Stimulated activated CD8-positive, alpha-beta memory T cell treated with anti-CD3 and anti-CD28 coated beads, Interleukin-15, amount 100 ng/mL, for 1 hour (primary cell): ENCODE measurements around the gene DEF6.
"Not testable (repeated sequence)": the region's sequence is repeated elsewhere in the genome, so short reads cannot be mapped to it uniquely, and the experiment has no call there.

Experiments
- DNase-seq: peaks from one replicate; pipeline ENCODE4 v3.0.0-alpha.2; 2020; ENCODE audit warnings: low read depth

Gene DEF6

DNA sequence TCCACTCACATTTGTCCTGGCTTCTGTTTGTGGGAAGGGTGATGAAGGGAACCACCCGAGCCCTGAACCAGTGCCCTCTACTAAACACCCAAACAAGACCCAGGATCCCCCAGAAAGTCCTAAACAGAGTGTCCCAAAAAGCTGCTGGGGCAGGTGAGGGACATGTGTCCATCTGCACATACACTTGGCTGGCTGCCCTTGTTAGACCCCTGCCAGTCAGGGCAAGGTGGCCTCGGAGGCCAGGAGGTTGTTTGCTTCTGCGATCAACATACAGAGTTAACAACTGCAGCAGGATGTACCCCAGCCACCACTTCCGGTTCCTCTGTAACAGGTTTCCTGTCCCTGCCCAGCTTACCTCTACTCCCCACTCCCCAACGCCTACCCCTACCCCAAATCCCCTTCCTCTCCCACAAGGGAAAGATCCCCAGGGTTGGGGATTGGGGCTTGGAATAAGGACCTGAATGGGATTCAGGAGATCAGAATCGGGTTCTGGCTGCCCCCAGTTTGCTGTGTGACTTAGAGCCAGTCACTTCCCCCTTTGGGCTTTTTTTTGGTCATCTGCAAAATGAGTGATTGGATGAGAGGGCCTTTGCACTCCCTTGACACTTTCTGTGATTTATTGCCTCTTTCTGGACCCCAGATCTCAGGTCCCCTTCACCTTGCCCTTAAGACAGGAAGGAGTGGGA, 13.9 kb downstream of the DEF6 start:
- peak; percentile 27 for DNase-seq

DNA sequence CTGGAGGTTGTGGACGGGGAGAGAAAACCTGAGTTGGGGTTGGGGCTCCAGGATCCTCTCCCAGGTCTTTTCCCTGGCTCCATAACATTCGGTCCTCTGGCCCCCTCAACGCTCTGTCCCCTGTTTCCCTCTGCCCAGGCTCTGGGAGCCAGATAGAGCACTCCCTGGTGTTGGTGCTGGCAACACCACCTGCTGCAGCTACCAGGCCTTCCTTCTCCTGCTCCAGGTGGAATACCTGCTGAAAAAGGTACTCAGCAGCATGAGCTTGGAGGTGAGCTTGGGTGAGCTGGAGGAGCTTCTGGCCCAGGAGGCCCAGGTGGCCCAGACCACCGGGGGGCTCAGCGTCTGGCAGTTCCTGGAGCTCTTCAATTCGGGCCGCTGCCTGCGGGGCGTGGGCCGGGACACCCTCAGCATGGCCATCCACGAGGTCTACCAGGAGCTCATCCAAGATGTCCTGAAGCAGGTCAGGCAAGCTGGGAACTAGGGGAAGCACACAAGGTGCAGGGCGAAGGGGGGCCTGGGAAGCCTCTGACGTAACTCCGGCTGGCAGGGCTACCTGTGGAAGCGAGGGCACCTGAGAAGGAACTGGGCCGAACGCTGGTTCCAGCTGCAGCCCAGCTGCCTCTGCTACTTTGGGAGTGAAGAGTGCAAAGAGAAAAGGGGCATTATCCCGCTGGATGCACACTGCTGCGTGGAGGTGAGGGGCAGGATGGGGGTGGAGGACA, 14.6 kb downstream of the DEF6 start:
- DNase-seq, result no peak

DNA sequence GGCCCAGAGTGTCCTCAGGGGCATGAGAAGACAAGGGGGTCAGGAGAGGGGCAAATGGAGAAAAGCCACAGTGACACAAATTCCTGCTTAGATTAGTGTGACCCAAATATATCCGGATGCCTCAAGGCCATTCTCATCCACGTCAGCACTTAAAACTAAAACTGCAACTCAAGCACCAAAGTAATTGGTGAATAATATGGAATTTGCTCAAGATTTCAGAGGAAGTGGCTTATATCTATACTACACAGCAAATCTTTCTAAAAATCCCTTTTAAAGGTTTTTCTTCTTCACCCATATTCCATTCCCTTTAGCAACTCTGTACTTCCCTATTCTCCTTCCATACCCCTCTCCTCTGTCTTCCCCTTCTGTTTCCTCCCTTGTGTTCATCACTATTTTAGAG, 15.2 kb downstream of the DEF6 start:
- DNase-seq, result no peak

DNA sequence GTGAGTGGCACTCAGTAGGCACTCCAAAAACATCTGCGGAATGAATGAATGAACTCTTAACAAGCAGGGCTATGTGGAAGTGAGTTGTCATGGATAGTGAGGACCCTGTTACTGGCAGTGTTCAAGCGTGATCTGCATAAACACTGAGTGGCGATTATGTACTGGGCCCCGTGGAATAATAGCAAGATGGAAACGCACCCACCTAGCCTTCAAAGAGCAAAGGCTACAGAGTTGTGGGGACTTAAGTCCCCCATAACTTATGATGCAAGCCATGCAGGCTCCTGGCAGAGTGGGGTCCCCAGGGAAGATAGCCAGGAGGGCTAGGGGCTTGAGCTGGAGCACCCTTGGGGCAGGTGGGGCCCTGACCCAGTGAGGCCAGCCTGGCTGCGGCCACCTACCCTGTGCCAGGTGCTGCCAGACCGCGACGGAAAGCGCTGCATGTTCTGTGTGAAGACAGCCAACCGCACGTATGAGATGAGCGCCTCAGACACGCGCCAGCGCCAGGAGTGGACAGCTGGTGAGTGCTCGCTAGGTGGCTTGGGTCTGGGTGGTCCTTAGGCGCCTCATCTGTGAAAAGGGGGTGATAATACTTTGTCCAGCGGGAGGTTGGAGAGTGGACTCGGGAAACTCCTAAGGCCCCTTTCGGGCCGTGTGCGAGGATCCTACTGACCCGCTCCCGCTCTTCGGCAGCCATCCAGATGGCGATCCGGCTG, 20.0 kb downstream of the DEF6 start:
- no peak for DNase-seq

DNA sequence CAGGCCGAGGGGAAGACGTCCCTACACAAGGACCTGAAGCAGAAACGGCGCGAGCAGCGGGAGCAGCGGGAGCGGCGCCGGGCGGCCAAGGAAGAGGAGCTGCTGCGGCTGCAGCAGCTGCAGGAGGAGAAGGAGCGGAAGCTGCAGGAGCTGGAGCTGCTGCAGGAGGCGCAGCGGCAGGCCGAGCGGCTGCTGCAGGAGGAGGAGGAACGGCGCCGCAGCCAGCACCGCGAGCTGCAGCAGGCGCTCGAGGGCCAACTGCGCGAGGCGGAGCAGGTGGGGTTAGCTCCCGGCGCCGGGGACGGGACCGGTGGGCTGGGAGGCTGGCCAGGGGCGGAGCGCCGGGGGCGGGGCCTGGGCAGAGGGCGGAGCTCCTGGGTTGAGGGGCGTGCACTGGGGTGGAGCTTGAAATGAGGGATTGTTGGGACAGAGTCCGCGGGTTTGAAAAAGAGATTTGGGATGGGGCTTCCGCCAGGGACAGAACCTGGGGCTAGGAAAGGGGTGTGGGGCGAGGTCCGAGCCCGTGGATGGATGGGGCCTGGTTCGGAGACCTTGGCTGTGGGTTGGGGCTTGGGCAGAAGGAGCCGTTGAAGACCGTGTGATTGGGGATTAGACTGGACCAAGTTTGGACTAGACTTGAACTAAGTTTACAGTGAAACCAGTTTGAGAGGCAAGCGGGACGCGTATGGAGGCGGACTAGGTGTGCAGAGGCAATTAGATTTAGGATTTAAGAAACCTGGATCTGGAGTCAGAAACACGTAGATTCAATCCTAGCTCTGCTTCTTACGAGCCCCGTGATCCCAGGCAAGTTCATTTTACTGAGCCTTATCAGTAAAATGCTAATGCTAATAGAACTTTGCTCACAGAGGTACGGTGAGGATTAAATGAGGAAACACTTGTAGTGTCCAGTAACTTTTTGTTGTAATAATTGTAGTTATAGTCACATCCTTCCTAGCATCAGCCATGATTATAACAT, 20.9 kb downstream of the DEF6 start:
- no peak for DNase-seq

DNA sequence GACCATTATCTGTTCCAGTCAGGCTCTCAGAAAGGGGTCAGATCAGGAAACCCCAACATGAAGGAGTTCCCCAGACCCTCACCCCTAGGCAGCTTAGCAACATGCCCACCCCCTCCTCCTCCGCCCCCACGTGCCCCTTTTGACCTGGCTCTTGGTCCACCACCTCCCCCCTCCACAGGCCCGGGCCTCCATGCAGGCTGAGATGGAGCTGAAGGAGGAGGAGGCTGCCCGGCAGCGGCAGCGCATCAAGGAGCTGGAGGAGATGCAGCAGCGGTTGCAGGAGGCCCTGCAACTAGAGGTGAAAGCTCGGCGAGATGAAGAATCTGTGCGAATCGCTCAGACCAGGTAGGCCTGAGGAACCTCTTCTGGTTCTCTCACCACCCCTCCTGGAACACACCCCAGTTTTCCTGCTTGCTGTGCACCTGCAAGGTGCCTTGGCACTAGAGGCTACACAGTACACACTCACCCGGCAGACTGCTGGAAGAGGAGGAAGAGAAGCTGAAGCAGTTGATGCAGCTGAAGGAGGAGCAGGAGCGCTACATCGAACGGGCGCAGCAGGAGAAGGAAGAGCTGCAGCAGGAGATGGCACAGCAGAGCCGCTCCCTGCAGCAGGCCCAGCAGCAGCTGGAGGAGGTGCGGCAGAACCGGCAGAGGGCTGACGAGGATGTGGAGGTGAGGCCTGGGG, 21.9 kb downstream of the DEF6 start:
- DNase-seq, result no peak

DNA sequence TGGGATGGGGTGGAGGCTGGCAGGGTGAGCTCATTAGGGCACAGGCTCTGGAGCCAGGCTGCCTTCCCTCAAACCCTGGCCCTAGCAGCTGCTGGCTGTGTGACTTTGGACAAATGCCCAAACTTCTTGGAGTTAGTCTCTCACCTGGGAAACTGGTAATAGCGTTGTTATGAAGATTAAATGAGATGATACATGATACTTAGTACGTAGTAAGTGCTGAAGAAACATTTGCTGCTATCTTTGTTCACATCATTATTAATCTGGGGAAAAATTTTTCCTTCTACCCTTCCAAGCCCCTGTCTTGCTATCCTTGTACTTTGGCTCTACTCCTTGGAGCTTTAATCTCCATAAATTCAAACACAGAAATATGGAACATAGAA, 22.4 kb downstream of the DEF6 start:
- no peak for DNase-seq

DNA sequence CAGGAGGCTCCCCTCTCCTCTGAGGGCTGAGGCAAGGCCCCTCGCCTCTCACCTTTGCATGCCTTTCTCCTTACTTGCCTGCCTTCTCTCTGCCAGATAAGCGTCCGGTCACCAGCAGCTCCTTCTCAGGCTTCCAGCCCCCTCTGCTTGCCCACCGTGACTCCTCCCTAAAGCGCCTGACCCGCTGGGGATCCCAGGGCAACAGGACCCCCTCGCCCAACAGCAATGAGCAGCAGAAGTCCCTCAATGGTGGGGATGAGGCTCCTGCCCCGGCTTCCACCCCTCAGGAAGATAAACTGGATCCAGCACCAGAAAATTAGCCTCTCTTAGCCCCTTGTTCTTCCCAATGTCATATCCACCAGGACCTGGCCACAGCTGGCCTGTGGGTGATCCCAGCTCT, 23.5 kb downstream of the DEF6 start:
- no peak for DNase-seq

DNA sequence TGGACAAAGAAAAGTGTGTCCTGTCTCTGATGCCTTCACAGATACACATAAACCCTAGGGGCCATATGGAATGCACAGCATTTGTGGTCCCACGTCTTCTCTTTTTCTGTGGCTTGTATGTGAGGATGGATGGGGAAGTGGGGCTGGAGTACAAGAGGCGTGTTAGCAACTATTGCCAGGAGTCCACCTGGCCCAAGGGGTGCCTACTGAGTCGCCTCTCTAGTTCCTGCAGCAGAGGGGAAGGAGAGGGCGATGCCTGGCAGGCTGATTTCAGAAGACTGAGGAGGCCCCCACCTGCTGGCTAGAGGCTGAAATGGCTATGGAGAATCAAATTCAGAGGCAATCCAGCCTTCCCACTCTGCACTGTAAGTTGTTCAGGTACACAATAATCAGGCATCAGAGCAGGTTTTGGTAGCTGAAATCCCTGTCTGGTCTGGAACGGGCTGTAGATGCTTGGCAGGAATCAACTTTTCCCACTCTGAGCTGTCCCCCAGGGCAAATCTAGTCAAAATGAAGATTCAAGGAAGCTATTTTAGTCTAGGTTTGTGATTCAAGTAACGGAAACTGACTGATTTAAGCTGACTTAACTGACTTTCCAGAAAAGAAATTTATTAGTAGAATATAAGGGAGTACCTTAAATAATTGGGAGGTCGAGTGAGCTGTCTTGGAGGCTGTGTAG, 29.9 kb downstream of the DEF6 start:
- DNase-seq, result peak; percentile 66

DNA sequence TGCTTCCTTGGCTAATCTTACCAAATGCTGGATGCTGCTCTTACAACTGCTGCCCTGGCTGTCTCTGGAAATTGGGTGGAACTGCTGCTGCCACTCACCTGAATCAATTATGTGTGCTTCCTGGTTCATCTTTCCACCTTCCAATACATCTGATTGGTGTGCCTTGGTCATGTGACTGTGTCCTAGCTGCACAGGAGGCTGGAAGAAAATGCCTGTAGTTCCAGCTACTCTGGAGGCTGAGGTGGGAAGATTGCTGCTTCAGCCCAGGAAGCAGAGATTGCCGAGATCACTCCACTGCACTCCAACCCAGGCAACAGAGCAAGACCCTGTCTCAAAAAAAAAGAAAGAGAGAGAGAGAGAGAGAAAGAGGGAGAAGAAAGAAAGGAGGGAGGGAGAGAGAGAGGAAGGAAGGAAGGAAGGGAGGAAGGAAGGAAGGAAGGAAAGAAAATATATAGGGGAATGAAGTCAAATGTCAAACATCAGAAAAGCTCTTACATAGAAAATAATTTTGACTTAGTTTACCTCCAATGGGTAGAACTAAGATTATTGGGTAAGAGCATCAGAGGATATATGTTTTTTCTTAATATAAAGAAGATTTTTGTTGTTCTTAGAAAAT, 30.6 kb downstream of the DEF6 start:
- no peak for DNase-seq

DNA sequence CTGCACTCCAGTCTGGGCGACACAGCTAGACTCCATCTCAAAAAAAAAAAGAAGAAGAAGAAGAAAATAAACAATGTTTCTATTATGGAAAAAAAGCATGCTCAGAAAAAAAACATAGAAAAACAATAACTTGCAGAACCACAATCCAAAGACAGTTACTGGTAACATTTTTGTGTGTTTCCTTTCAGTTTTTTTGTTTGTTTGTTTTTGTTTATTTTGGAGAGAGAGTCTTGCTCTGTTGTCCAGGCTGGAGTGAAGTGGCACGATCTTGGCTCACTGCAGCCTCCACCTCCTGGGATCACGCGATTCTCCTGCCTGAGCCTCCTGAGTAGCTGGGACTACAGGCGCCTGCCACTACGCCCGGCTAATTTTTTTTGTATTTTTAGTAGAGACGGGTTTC, 31.3 kb downstream of the DEF6 start:
- DNase-seq, result not testable (repeated sequence)

DNA sequence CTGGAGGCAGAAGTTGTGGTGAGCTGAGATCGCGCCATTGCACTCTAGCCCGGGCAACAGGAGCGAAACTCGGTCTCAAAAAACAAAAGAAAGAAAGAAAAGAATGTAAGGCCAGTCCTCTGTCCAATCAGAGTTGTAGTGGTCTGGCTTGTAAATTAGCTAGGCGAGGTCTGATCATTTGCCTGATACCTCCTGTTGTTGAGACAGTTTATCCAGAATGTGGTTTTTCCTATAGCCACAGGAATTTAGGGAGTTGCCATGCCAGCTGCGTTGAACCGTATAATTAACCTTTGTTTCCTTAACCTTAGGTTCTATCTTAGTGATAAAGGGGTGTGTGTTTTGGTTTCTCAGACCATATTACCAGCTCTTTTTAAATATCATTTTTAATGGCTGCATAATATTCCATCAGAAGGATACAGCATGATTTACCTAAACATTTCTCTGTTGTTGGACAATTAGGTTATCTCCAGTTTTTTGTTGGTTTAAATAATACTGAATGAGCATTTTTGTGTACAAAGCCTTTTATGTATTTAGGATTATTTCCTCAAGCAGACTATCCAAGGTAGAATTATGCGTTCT, 33.0 kb downstream of the DEF6 start:
- no peak for DNase-seq

DNA sequence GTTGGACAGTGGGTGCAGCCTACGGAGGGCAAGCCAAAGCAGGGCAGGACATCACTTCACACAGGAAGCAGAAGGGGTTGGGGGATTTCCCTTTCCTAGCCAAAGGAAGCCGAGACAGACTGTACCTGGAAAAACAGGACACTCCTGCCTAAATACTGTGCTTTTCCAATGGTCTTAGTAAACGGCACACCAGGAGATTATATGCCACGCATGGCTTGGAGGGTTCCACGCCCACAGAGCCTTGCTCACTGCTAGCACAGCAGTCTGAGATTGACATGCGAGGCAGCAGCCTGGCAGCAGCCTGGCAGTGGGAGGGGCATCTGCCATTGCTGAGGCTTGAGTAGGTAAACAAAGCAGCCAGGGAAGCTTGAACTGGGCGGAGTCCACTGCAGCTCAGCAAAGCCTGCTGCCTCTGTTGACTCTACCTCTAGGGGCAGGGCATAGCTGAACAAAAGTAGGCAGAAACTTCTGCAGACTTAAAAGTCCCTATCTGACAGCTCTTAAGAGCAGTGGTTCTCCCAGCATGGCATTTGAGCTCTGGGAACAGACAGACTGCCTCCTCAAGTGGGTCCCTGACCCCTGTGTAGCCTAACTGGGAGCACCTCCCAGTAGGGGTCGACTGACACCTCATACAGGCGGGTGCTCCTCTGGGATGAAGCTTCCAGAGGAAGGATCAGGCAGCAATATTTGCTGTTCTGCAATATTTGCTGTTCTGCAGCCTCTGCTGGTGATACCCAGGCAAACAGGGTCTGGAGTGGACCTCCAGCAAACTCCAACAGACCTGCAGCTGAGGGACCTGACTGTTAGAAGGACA, 34.7 kb downstream of the DEF6 start:
- peak; percentile 26 for DNase-seq

DNA sequence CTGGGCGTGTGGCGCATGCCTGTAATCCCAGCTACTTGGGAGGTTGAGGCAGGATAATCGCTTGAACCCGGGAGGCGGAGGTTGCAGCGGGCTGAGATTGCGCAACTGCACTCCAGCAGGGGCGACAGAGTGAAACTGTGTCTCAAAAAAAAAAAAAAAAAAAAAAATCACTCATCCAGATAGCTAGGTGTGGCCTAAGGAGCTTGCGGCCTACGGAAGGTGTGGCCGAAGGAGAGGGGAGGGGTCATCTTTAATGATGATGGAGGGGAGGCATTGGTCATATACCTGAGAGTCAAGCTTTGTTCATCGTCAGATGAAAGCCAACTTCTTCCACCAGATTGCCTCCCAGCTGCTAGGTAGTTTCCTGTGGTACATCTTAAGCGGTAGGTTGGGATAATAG, 43.9 kb downstream of the DEF6 start:
- no peak for DNase-seq

DNA sequence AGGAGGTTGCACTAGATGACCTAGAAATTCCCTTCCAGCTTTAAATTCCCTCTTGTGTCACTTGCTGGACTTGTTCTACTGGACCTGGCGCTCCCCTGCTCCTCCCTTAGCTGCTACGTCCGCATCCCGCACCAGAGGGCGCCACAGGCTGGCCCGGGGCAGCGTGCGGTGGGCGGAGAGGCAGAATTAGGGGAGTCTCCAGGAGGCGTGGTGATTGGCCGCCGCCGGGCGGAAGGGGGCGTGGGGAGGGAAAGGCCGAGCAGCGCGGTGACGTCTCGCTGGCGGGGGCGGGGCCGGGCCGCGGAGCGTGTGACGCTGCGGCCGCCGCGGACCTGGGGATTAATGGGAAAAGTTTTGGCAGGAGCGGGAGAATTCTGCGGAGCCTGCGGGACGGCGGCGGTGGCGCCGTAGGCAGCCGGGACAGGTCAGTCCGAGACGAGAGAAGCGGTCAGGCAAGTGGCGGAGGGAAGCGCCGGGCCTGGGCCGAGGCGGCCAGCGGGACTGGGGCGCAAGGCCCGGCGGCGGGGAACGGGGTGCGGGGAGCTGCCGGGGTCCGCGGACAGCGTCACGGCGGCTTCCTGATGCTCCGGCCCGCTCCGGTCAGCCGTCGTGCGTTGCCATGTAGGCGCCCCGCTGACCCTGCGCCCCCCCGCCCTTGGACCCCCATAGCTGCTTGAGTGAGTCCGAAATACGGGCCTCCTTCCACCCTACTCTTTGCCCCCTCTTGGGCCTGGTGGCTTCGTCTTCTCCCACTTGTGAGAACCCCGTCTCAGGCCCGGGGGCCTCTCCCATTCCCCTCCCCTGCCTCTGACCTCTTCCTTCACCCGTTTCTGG, 44.9 kb downstream of the DEF6 start, which contains the start of gene PPARD:
Gene PPARD, plus strand, starts transcription at position 301 of the 834 bp plus-strand sequence. CDS start 68,530 bp downstream, outside the sequence.
- DNase-seq, result peak; percentile 97

DNA sequence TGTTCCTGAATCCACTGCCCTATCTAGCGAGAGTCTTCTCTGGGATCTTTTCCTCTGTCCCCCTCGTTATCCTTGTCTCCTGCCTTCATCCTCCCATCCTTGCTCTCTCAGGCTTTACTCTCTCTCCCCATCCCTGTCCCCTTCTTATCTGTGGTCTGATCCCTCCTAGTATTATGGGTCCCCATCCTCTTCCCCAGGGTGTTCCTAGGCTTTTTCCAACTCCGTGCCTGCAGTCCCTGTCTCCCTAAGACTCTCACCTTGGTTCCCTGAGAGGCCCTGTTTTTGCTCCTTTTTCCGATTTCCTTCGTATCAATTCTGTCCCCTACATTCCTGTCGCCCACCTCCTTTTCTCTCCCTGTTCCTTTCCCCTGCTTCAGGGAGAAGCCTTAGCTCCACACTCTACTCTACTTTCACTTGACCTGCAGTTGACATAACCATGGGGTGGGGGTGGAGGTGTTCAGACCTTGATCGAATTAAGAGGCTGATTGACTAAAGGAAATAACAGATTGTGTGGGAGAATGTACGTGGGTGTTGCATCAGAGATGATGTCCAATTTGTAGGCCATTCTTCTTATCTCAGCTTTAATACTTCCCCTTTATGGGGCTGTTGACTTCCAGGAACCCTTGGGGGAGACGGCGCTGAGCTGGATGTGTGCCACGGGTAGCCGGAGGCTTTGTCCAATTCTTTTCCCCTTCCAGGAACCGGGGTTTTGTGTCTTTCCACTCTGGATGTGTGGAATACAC, 45.6 kb downstream of the DEF6 start:
- DNase-seq, result no peak

DNA sequence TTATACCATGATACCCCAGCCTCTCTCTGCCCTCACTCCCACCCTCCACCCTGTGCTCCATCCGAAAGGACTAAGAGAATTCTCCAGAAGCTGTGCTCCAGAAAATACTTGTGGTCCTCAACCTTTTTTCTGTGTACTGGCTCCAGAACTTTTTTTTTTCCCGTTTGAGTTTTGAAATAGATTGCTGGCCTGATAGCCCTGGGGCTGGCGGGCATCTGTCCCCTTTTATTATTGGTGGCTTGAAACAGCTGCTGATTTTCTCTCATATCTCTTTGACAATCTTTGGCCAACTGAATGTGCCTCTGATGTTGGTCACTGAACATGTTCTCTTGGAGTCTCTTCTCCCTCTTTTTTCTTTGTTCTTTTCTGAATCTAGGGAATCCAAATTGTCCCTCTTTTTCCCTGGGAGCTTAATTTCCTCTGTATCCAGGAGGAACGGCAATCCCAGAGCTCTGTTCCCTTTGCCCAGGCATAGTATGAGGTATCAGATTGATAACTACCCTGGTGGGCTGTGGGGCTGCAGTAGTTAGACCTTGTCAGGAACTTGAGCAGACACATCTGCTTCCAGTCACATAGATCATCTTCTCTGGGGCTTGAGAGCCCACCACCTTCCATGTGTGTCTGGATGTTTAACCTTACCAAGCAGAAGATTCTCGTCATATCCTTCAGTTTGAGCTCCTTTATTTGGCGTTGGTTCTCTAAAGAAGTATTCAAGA, 46.4 kb downstream of the DEF6 start:
- DNase-seq, result no peak
